ENCODE measurements around the gene ITGB4.
A peak's percentile ranks its signal among the peaks of the same experiment; 100 is the strongest.

Gene ITGB4

GRCh38 chr17:75720656-75721462, at the start of gene ITGB4:
TSS of gene ITGB4 (plus strand) at chr17:75721459. CDS start at chr17:75724704, 3,245 bp downstream.
- H3K4me1 ChIP-seq = peaks cover 9 to 44% (median 28%) of the 10 kb centered on the region in 10 experiments; a peak in 18 of 20 replicates
- H3K9ac ChIP-seq = peak within 1 kb of the TSS; percentile 35 to 73 (median 64); a peak in 20 of 22 replicates
- H3K4me3 ChIP-seq = peak within 1 kb of the TSS; percentile 53 to 70 (median 56)
- no peak for TF ChIP-seq Cebpa-rat (IDR thresholded peaks at IDR 0.05)
- H3K27ac ChIP-seq = no peak within 1 kb of the TSS; a peak in 3 of 22 replicates
- 0 out of 22 replicates have a peak, but pooled peaks cover 0 to 5% (median 0%) of the 10 kb centered on the region in 11 experiments for H4K20me1 ChIP-seq
- no peaks in the 10 kb centered on the region for H3K9me3 ChIP-seq (replicated peaks in 1 of 11)
- peaks cover 35 to 53% (median 46%) of the 10 kb centered on the region in 11 experiments for H3K27me3 ChIP-seq
- no peaks in the 10 kb centered on the region for H3K36me3 ChIP-seq
- H3K4me2 ChIP-seq = peak within 1 kb of the TSS; percentile 69 to 94 (median 88)

GRCh38 chr17:75672011-75672410, 49.2 kb upstream of the ITGB4 start:
- H3K4me1 ChIP-seq = peaks cover 15 to 48% (median 30%) of the 10 kb centered on the region in 10 experiments
- no peak overlapping the region for H3K4me2 ChIP-seq
- H3K4me3 ChIP-seq = no peak overlapping the region
- H3K9ac ChIP-seq = peak overlapping the region in 1 of 11 experiments; percentile 33; a peak in 1 of 22 replicates
- no peaks in the 10 kb centered on the region for H3K9me3 ChIP-seq (replicated peaks in 1 of 11)
- H3K27ac ChIP-seq = no peak overlapping the region
- peaks cover 57 to 84% (median 76%) of the 10 kb centered on the region in 11 experiments for H3K36me3 ChIP-seq
- H3K27me3 ChIP-seq = no peaks in the 10 kb centered on the region
- H4K20me1 ChIP-seq = peaks cover 0 to 73% (median 26%) of the 10 kb centered on the region in 11 experiments; a peak in 15 of 22 replicates
- no peak for TF ChIP-seq Cebpa-rat (IDR thresholded peaks at IDR 0.05)

- TF ChIP-seq Cebpa-rat (IDR thresholded peaks at IDR 0.05) = no peak
- Histone ChIP-seq H3K9me3 (replicated peaks in 1 of 11) (no peaks in the 10 kb centered on the region), H3K9ac (peak overlapping the region in 4 of 11 experiments; percentile 22 to 75 (median 30); a peak in 3 of 22 replicates), H3K4me1 (peaks cover 8 to 56% (median 31%) of the 10 kb centered on the region in 10 experiments), H3K36me3 (peaks cover 64 to 95% (median 87%) of the 10 kb centered on the region in 11 experiments), H3K4me3 (no peak overlapping the region), H3K4me2 (no peak overlapping the region), H4K20me1 (peaks cover 0 to 69% (median 26%) of the 10 kb centered on the region in 11 experiments; a peak in 15 of 22 replicates), H3K27ac (peak overlapping the region in 4 of 11 experiments; percentile 78 to 86 (median 83); a peak in 7 of 22 replicates), H3K27me3 (no peaks in the 10 kb centered on the region)
Measured at GRCh38 chr17:75673487-75673886, 47.8 kb upstream of the ITGB4 start.

GRCh38 chr17:75676461-75676860, 44.8 kb upstream of the ITGB4 start:
- Histone ChIP-seq H3K36me3 (peaks cover 49 to 95% (median 84%) of the 10 kb centered on the region in 11 experiments), H4K20me1 (peaks cover 0 to 60% (median 15%) of the 10 kb centered on the region in 11 experiments; a peak in 13 of 22 replicates), H3K27me3 (no peaks in the 10 kb centered on the region), H3K9me3 (replicated peaks in 1 of 11) (no peaks in the 10 kb centered on the region), H3K4me3 (no peak overlapping the region), H3K27ac (peak overlapping the region in 6 of 11 experiments; percentile 31 to 81 (median 66); a peak in 4 of 22 replicates), H3K9ac (peak overlapping the region in 4 of 11 experiments; percentile 8 to 75 (median 42); a peak in 1 of 22 replicates), H3K4me1 (peaks cover 5 to 73% (median 31%) of the 10 kb centered on the region in 10 experiments; a peak in 17 of 20 replicates), H3K4me2 (peak overlapping the region in 2 of 11 experiments; percentile 25 to 49; a peak in 2 of 22 replicates)
- no peak for TF ChIP-seq Cebpa-rat (IDR thresholded peaks at IDR 0.05)

GRCh38 chr17:75679706-75680211, 41.5 kb upstream of the ITGB4 start:
- peak overlapping the region in 10 of 11 experiments; percentile 2 to 52 (median 34); a peak in 10 of 22 replicates for H3K9ac ChIP-seq
- H3K4me3 ChIP-seq = no peak overlapping the region
- H4K20me1 ChIP-seq = peaks cover 0 to 27% (median 0%) of the 10 kb centered on the region in 11 experiments; a peak in 3 of 22 replicates
- TF ChIP-seq Cebpa-rat (IDR thresholded peaks at IDR 0.05) = no peak
- H3K9me3 ChIP-seq (replicated peaks in 1 of 11) = no peaks in the 10 kb centered on the region
- no peaks in the 10 kb centered on the region for H3K27me3 ChIP-seq
- H3K4me2 ChIP-seq = peak overlapping the region in 5 of 11 experiments; percentile 25 to 49 (median 40); a peak in 9 of 22 replicates
- H3K36me3 ChIP-seq = peaks cover 18 to 85% (median 60%) of the 10 kb centered on the region in 11 experiments
- H3K27ac ChIP-seq = peak overlapping the region in 8 of 11 experiments; percentile 4 to 46 (median 25); a peak in 10 of 22 replicates
- H3K4me1 ChIP-seq = peaks cover 14 to 90% (median 46%) of the 10 kb centered on the region in 10 experiments

- Histone ChIP-seq H3K36me3 (peaks cover 18 to 85% (median 60%) of the 10 kb centered on the region in 11 experiments), H3K4me1 (peaks cover 20 to 90% (median 46%) of the 10 kb centered on the region in 10 experiments), H3K4me2 (peak overlapping the region in 2 of 11 experiments; percentile 38 to 49; a peak in 3 of 22 replicates), H3K9ac (peak overlapping the region in 10 of 11 experiments; percentile 2 to 52 (median 30); a peak in 10 of 22 replicates), H3K27ac (peak overlapping the region in 8 of 11 experiments; percentile 9 to 46 (median 26); a peak in 10 of 22 replicates), H3K27me3 (no peaks in the 10 kb centered on the region), H3K9me3 (replicated peaks in 1 of 11) (no peaks in the 10 kb centered on the region), H4K20me1 (peaks cover 0 to 26% (median 0%) of the 10 kb centered on the region in 11 experiments; a peak in 3 of 22 replicates), H3K4me3 (no peak overlapping the region)
- TF ChIP-seq Cebpa-rat (IDR thresholded peaks at IDR 0.05) = no peak
Measured at GRCh38 chr17:75680431-75680830, 40.8 kb upstream of the ITGB4 start.

- no peak for TF ChIP-seq Cebpa-rat (IDR thresholded peaks at IDR 0.05)
- no peaks in the 10 kb centered on the region for H3K9me3 ChIP-seq (replicated peaks in 1 of 11)
- peak overlapping the region in 7 of 11 experiments; percentile 2 to 42 (median 29); a peak in 5 of 22 replicates for H3K9ac ChIP-seq
- peak overlapping the region in 6 of 11 experiments; percentile 9 to 46 (median 26); a peak in 6 of 22 replicates for H3K27ac ChIP-seq
- peaks cover 0 to 26% (median 0%) of the 10 kb centered on the region in 11 experiments; a peak in 3 of 22 replicates for H4K20me1 ChIP-seq
- peaks cover 18 to 76% (median 51%) of the 10 kb centered on the region in 11 experiments for H3K36me3 ChIP-seq
- H3K27me3 ChIP-seq = no peaks in the 10 kb centered on the region
- H3K4me1 ChIP-seq = peaks cover 29 to 90% (median 48%) of the 10 kb centered on the region in 10 experiments
- peak overlapping the region in 3 of 11 experiments; percentile 16 to 38 (median 31); a peak in 5 of 22 replicates for H3K4me2 ChIP-seq
- H3K4me3 ChIP-seq = no peak overlapping the region
Measured at GRCh38 chr17:75681289-75681688, 40.0 kb upstream of the ITGB4 start.

GRCh38 chr17:75683583-75683982, 37.7 kb upstream of the ITGB4 start:
- peak overlapping the region; percentile 84 to 98 (median 94) for H3K4me2 ChIP-seq
- H4K20me1 ChIP-seq = peaks cover 0 to 19% (median 0%) of the 10 kb centered on the region in 11 experiments; a peak in 3 of 22 replicates
- H3K36me3 ChIP-seq = peaks cover 10 to 53% (median 32%) of the 10 kb centered on the region in 11 experiments
- H3K27ac ChIP-seq = peak overlapping the region; percentile 3 to 97 (median 93); a peak in 20 of 22 replicates
- no peak for TF ChIP-seq Cebpa-rat (IDR thresholded peaks at IDR 0.05)
- peak overlapping the region in 1 of 11 experiments; percentile 20; a peak in 1 of 22 replicates for H3K9ac ChIP-seq
- no peaks in the 10 kb centered on the region for H3K9me3 ChIP-seq (replicated peaks in 1 of 11)
- peaks cover 52 to 90% (median 63%) of the 10 kb centered on the region in 10 experiments for H3K4me1 ChIP-seq
- H3K27me3 ChIP-seq = no peaks in the 10 kb centered on the region
- H3K4me3 ChIP-seq = no peak overlapping the region
